ENCODE results near the gene KLHDC10. TPM values are rescaled to one million over a fixed set of nuclear protein-coding genes. Genes with fewer than 3 reads are reported as not detected.
A peak's percentile ranks its signal among the peaks of the same experiment; 100 is the strongest.

KLHDC10 gene, protein sequence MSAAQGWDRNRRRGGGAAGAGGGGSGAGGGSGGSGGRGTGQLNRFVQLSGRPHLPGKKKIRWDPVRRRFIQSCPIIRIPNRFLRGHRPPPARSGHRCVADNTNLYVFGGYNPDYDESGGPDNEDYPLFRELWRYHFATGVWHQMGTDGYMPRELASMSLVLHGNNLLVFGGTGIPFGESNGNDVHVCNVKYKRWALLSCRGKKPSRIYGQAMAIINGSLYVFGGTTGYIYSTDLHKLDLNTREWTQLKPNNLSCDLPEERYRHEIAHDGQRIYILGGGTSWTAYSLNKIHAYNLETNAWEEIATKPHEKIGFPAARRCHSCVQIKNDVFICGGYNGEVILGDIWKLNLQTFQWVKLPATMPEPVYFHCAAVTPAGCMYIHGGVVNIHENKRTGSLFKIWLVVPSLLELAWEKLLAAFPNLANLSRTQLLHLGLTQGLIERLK
- total RNA-seq, result 13.0 TPM

GRCh38 chr7:130069978-130070860 lies at the start of gene KLHDC10:
Gene KLHDC10 (plus strand): TSS chr7:130070534. CDS start chr7:130070644, 110 bp downstream.
- Histone ChIP-seq H3K36me3 (no peaks in the 10 kb centered on the region), H3K4me1 (peaks cover 0 to 19% of the 10 kb centered on the region in 2 donors), H3K9me3 (no peaks in the 10 kb centered on the region), H3K27me3 (no peaks in the 10 kb centered on the region), H3K4me3 (peak within 1 kb of the TSS; percentile 93 to 99), H3K27ac (peak within 1 kb of the TSS; percentile 75 to 85)
- DNase-seq (ENCODE audit: low spot score in 2 of 2), result peak; percentile 93 to 99
- intact Hi-C loops (cut with DNase I), result loop anchor here (2.0 to 5.0 kb wide), 7 partner anchors 19 to 652 kb away; partner anchors contain the start of genes CEP41, COPG2, TMEM209 and UBE2H
- no peak for TF ChIP-seq CTCF (IDR thresholded peaks at IDR 0.05)

DNA sequence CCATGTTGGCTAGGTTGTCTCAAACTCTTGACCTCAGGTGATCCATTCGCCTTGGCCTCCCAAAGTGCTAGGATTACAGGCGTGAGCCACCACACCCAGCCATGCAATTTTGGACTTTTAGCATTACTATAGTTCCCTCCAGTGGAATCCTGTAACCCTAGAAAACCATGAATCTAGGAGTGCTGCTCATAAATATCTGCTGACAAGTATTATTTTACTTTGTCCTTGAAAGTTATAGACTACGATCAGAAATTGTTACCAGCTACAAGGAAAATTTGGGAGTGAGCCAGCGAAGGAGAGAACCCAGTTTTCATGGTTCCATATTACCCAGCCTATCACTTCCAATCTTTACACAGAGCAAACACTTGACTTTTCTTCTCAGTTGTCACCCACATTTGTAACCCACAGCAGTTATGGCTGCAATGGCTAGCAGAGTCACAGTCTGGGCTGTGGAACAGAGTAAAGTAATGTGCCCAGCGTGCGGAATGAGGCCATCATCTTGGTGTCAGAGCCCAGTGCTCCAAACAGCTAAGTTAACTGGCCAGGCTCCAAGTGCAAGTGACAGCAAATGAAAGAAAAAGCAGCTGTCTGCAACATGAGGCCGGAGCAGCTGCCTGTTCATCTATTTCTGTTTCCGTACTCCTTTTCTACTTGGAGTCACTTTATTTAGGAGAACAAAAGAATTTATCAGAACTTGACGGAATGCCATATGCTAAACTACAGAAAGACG lies 49.1 kb upstream of the KLHDC10 start:
- no peak for DNase-seq (ENCODE audit: low spot score in 2 of 2)
- intact Hi-C loops (cut with DNase I), result no loop called here

GRCh38 chr7:130022115-130022514 lies 48.2 kb upstream of the KLHDC10 start:
- intact Hi-C loops (cut with DNase I), result no loop called here
- Histone ChIP-seq H3K4me3 (no peak overlapping the region), H3K36me3 (peaks cover 63 to 83% of the 10 kb centered on the region in 2 donors), H3K27me3 (no peaks in the 10 kb centered on the region), H3K4me1 (no peaks in the 10 kb centered on the region), H3K27ac (no peak overlapping the region), H3K9me3 (no peaks in the 10 kb centered on the region)
- no peak for TF ChIP-seq CTCF (IDR thresholded peaks at IDR 0.05)
- no peak for DNase-seq (ENCODE audit: low spot score in 2 of 2)

More for the DNA sequence above, 49.1 kb upstream of the KLHDC10 start:
- Histone ChIP-seq H3K9me3 (no peaks in the 10 kb centered on the region), H3K36me3 (peaks cover 63 to 77% of the 10 kb centered on the region in 2 donors), H3K27me3 (no peaks in the 10 kb centered on the region), H3K4me3 (no peak overlapping the region), H3K4me1 (no peaks in the 10 kb centered on the region), H3K27ac (no peak overlapping the region)
- TF ChIP-seq CTCF (IDR thresholded peaks at IDR 0.05), result no peak

- H3K27me3 ChIP-seq, result no peaks in the 10 kb centered on the region
- DNase-seq (ENCODE audit: low spot score in 2 of 2), result no peak
- H3K36me3 ChIP-seq, result peaks cover 67 to 84% of the 10 kb centered on the region in 2 donors
- TF ChIP-seq CTCF (IDR thresholded peaks at IDR 0.05), result no peak
- H3K9me3 ChIP-seq, result no peaks in the 10 kb centered on the region
- no peak overlapping the region for H3K27ac ChIP-seq
- H3K4me1 ChIP-seq, result no peaks in the 10 kb centered on the region
- no peak overlapping the region for H3K4me3 ChIP-seq
- intact Hi-C loops (cut with DNase I), result no loop called here
Observed at GRCh38 chr7:130022623-130023175, 47.6 kb upstream of the KLHDC10 start.

DNA sequence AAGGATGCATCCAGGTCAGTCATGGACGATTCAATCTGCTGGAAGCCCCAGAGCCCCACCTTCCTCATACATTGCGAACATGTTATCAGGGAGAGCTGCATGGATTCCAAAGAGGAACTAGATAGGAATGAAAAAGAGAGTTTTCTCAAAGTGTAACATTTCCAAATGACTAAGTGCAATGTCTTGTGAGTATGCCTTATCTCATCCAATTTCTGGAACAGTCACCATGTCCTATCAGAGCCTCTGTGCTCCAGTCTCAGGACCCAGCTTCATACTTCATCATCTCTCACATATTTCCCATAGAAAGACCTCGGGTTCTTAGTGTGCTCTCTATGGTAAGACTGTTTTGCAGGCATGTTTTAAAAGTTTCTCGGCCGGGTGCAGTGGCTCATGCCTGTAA lies 45.9 kb upstream of the KLHDC10 start:
- no peak for DNase-seq (ENCODE audit: low spot score in 2 of 2)
- Histone ChIP-seq H3K4me3 (no peak overlapping the region), H3K27me3 (no peaks in the 10 kb centered on the region), H3K4me1 (no peaks in the 10 kb centered on the region), H3K27ac (no peak overlapping the region), H3K9me3 (no peaks in the 10 kb centered on the region), H3K36me3 (peaks cover 68 to 87% of the 10 kb centered on the region in 2 donors)
- no peak for TF ChIP-seq CTCF (IDR thresholded peaks at IDR 0.05)
- intact Hi-C loops (cut with DNase I), result no loop called here

Measured in ascending aorta (tissue), 2 donors.